ENCODE measurements around the gene TMEM205. TPM values are rescaled to one million over a fixed set of nuclear protein-coding genes. Genes with fewer than 3 reads are reported as not detected.

Gene TMEM205
- total and polyA plus RNA-seq, 2 of the 8 experiments (the other 6 are each of a cell fraction or from before 2014, with no cell fraction given), result 73.5 to 423 TPM

- Histone ChIP-seq H2BK120ac (replicated peaks; ENCODE audit: low read depth, low read length) (no peak overlapping the region), H3K4me2 (ENCODE audit: insufficient read depth in 1 of 2, low read depth in 2 of 2, low read length in 2 of 2) (no peak overlapping the region), H4K91ac (replicated peaks; ENCODE audit: insufficient read length, low read length) (no peak overlapping the region), H3K4me1 (replicated peaks in 1 of 4; ENCODE audit: control insufficient read depth in 3 of 4, insufficient read depth in 4 of 4, low read length in 3 of 4) (peaks cover 3 to 17% (median 11%) of the 10 kb centered on the region in 4 experiments), H2AFZ (ENCODE audit: low read length) (no peak overlapping the region), H3K23me2 (ENCODE audit: low read depth, low read length) (peaks cover 18% of the 10 kb centered on the region; the same call in 1 of the 2 replicates), H3K27ac (ENCODE audit: low read depth, low read length) (no peak overlapping the region), H4K8ac (ENCODE audit: extremely low read depth, insufficient read depth, low read length) (no peak overlapping the region), H3K23ac (ENCODE audit: insufficient read length) (no peak overlapping the region), H2BK5ac (ENCODE audit: low read depth, low read length) (no peak overlapping the region), H3K9ac (replicated peaks in 1 of 4; ENCODE audit: extremely low read depth in 1 of 4, low read depth in 3 of 4, low read length in 3 of 4) (no peak overlapping the region), H4K5ac (ENCODE audit: insufficient read length, low read depth, low read length) (no peak overlapping the region), H3K4ac (replicated peaks; ENCODE audit: insufficient read length, low read depth, low read length) (no peak overlapping the region), H3K4me3 (ENCODE audit: extremely low read depth in 1 of 4, insufficient read depth in 2 of 4, low read depth in 3 of 4, low read length in 4 of 4) (no peak overlapping the region), H3K36me3 (ENCODE audit: control insufficient read depth in 2 of 4, insufficient read depth in 4 of 4, low read length in 3 of 4) (no peaks in the 10 kb centered on the region), H2BK12ac (ENCODE audit: low read depth, low read length) (no peak overlapping the region), H3K18ac (ENCODE audit: extremely low read depth, low read length) (no peak overlapping the region), H2AK5ac (ENCODE audit: low read depth, low read length) (no peak overlapping the region), H3K14ac (ENCODE audit: insufficient read length) (no peak overlapping the region), H3K9me3 (ENCODE audit: insufficient read depth in 2 of 2, low read depth in 1 of 2, low read length in 1 of 2) (no peaks in the 10 kb centered on the region), H2BK20ac (ENCODE audit: low read length) (no peak overlapping the region), H3K79me2 (ENCODE audit: control insufficient read depth in 1 of 2, insufficient read depth in 2 of 2, low read length in 2 of 2) (no peaks in the 10 kb centered on the region), H4K20me1 (replicated peaks in 1 of 2; ENCODE audit: control insufficient read depth in 1 of 2, insufficient read depth in 2 of 2, low read length in 2 of 2) (peaks cover 0 to 5% of the 10 kb centered on the region in 2 experiments), H3K79me1 (ENCODE audit: low read depth, low read length) (peaks cover 3% of the 10 kb centered on the region; the same call in 1 of the 2 replicates), H2BK15ac (ENCODE audit: low read length) (no peak overlapping the region), H3K27me3 (replicated peaks in 1 of 4; ENCODE audit: control insufficient read depth in 3 of 4, extremely low read depth in 1 of 4, insufficient read depth in 3 of 4, low read length in 3 of 4) (peaks cover 0 to 17% (median 12%) of the 10 kb centered on the region in 4 experiments; a peak in 3 of 7 replicates), H3K56ac (replicated peaks; ENCODE audit: insufficient read length, low read depth, low read length) (no peak overlapping the region)
- ChIA-PET POLR2A (ENCODE audit: partially characterized antibody) (interaction anchor here (0.8 to 3.1 kb wide), 4 partner anchors 11 to 22 kb away, joined by 3 to 34 read pairs (median 6); partner anchors contain the start of gene SWSAP1), CTCF (ENCODE audit: partially characterized antibody) (interaction anchor here (0.6 to 2.6 kb wide), 3 partner anchors 16 to 1290 kb away, joined by 3 to 26 read pairs (median 4); partner anchors contain the start of gene SWSAP1)
- DNase-seq (ENCODE audit: low read depth in 1 of 2, low spot score in 2 of 2), result no peak
- FAIRE-seq, result no peak
- 93% methylated on average over 11 of the region's 11 CpGs; no CpG with 5 or more reads in 1 of the 2 experiments for WGBS, 2 experiments (ENCODE audit: extremely low coverage in 1 of 2, insufficient coverage in 1 of 2, insufficient read length in 1 of 2, insufficient replicate concordance in 2 of 2, low coverage in 1 of 2, low lambda C conversion rate in 2 of 2, missing lambda C conversion rate in 1 of 2)
- TF ChIP-seq EZH2 (IDR thresholded peaks at IDR 0.05; ENCODE audit: low read depth, low read length, severe bottlenecking) (no peak), RAD21 (IDR thresholded peaks at IDR 0.05 in 1 of 2, conservative IDR thresholded peaks at IDR 0.05 in 1 of 2; ENCODE audit: low read depth in 2 of 2, low read length in 2 of 2) (no peak), BACH1 (IDR thresholded peaks at IDR 0.05; ENCODE audit: low read length) (no peak), TCF12 (IDR thresholded peaks at IDR 0.05; ENCODE audit: low read depth, low read length) (no peak), TEAD4 (IDR thresholded peaks at IDR 0.05; ENCODE audit: low read depth, low read length) (no peak), NANOG (IDR thresholded peaks at IDR 0.05; ENCODE audit: insufficient read depth, low read depth, low read length, poor library complexity, severe bottlenecking) (no peak), TAF1 (IDR thresholded peaks at IDR 0.05; ENCODE audit: low read depth, low read length) (no peak), MAFK (IDR thresholded peaks at IDR 0.05; ENCODE audit: low read depth, low read length) (no peak), YY1 (IDR thresholded peaks at IDR 0.05; ENCODE audit: low read depth, low read length) (no peak), GTF2F1 (IDR thresholded peaks at IDR 0.05; ENCODE audit: borderline replicate concordance, low read depth, low read length) (no peak), POU5F1 (IDR thresholded peaks at IDR 0.05; ENCODE audit: low read depth, low read length) (no peak), CHD2 (IDR thresholded peaks at IDR 0.05; ENCODE audit: low read length) (no peak), GABPA (IDR thresholded peaks at IDR 0.05; ENCODE audit: borderline replicate concordance, insufficient read depth, low read length) (no peak), SRF (IDR thresholded peaks at IDR 0.05; ENCODE audit: low read depth, low read length) (no peak), SIX5 (IDR thresholded peaks at IDR 0.05; ENCODE audit: low read depth, low read length) (no peak)
Measured at GRCh38 chr19:11359421-11359820, 13.4 kb upstream of the TMEM205 start.
